Fibroblast of lung (primary cell): ENCODE results near the gene ZDHHC14. TPM values are rescaled to one million over a fixed set of nuclear protein-coding genes. Genes with fewer than 3 reads are reported as not detected.

Experiments used
- DNase-seq, 2 donors: peaks; one replicate each; pipeline versions ENCODE4 v3.0.0 to v3.0.0-alpha.2; 2010; ENCODE audit warnings: low read depth in 2 of 2
- H2AFZ ChIP-seq: 2 replicates; pipeline ENCODE4 v1.5.1; 2012; ENCODE audit warnings: low read length, control low read depth, inconsistent platforms
- H3K27ac ChIP-seq: 2 replicates; pipeline ENCODE4 v1.5.1; 2011; ENCODE audit warnings: low read length, control low read depth; ENCODE audit not compliant: insufficient read depth
- H3K27me3 ChIP-seq: 2 replicates; pipeline ENCODE4 v1.5.1; 2011; ENCODE audit warnings: mild to moderate bottlenecking, low read length; ENCODE audit not compliant: control insufficient read depth, insufficient read depth
- H3K36me3 ChIP-seq: 2 replicates; pipeline ENCODE4 v1.5.1; 2011; ENCODE audit warnings: low read length; ENCODE audit not compliant: control insufficient read depth, insufficient read depth
- H3K4me1 ChIP-seq: 2 replicates; pipeline ENCODE4 v1.5.1; 2011; ENCODE audit warnings: low read length; ENCODE audit not compliant: control insufficient read depth, insufficient read depth; ENCODE audit errors: extremely low read depth
- H3K4me2 ChIP-seq: 2 replicates; pipeline ENCODE4 v1.5.1; 2011; ENCODE audit warnings: low read length, control low read depth; ENCODE audit not compliant: insufficient read depth; ENCODE audit errors: extremely low read depth
- H3K4me3 ChIP-seq, 4 experiments: fragments of 200-600 bp in 1 of 4; sonication (generic) in 1 of 4; replicated peaks in 1 of 4; 2 replicates each; pipeline ENCODE4 v1.5.1; 2011 to 2016; ENCODE audit warnings: low read length in 4 of 4, low read depth in 3 of 4, mild to moderate bottlenecking in 3 of 4, control low read depth in 2 of 4, inconsistent platforms in 1 of 4, mixed read lengths in 1 of 4; ENCODE audit not compliant: insufficient read depth in 1 of 4; ENCODE audit errors: control extremely low read depth in 1 of 4
- H3K79me2 ChIP-seq: 2 replicates; pipeline ENCODE4 v1.5.1; 2012; ENCODE audit warnings: mild to moderate bottlenecking, low read length, inconsistent platforms; ENCODE audit not compliant: control insufficient read depth, insufficient read depth
- H3K9ac ChIP-seq: 2 replicates; pipeline ENCODE4 v1.5.1; 2011; ENCODE audit warnings: mild to moderate bottlenecking, low read length, control low read depth; ENCODE audit not compliant: insufficient read depth
- H3K9me3 ChIP-seq: 2 replicates; pipeline ENCODE4 v1.5.1; 2012; ENCODE audit warnings: low read depth, low read length; ENCODE audit not compliant: control insufficient read depth, insufficient read depth
- H4K20me1 ChIP-seq: 2 replicates; pipeline ENCODE4 v1.5.1; 2011; ENCODE audit warnings: low read length; ENCODE audit not compliant: control insufficient read depth, insufficient read depth; ENCODE audit errors: extremely low read depth
- CTCF ChIP-seq, 2 donors: IDR thresholded peaks in 1 of 2; conservative IDR thresholded peaks in 1 of 2; 1 replicate in 1 of 2; 2 replicates in 1 of 2; pipeline ENCODE4 v1.5.1; 2011 to 2012; ENCODE audit warnings: low read length in 2 of 2, control low read depth in 1 of 2, inconsistent platforms in 1 of 2, low read depth in 1 of 2, mild to moderate bottlenecking in 1 of 2
- EZH2 ChIP-seq: IDR thresholded peaks from 2 replicates; pipeline ENCODE4 v1.5.1; 2012; ENCODE audit warnings: low read length, control low read depth, mild to moderate bottlenecking; ENCODE audit errors: missing control alignments
- polyA plus RNA-seq, 2 donors: library from polyadenylated mRNA; depleted of rRNA in 1 of 2; stranded (reverse) in 1 of 2; unstranded in 1 of 2; fragments of >200 nt; gene quantifications; 2 replicates each; pipeline ENCODE4 v1.2.1, GENCODE V29; 2011 to 2012; ENCODE audit warnings: missing spikeins in 1 of 2
- total RNA-seq: library from RNA; depleted of rRNA; stranded (reverse); fragments of >200 nt; gene quantifications from 2 replicates; pipeline ENCODE4 v1.2.1, GENCODE V29; 2014

Gene ZDHHC14
- total and polyA plus RNA-seq, 2 donors (not counting 1 experiment from before 2014, with no cell fraction given) = 1.7 to 3.5 TPM

DNA sequence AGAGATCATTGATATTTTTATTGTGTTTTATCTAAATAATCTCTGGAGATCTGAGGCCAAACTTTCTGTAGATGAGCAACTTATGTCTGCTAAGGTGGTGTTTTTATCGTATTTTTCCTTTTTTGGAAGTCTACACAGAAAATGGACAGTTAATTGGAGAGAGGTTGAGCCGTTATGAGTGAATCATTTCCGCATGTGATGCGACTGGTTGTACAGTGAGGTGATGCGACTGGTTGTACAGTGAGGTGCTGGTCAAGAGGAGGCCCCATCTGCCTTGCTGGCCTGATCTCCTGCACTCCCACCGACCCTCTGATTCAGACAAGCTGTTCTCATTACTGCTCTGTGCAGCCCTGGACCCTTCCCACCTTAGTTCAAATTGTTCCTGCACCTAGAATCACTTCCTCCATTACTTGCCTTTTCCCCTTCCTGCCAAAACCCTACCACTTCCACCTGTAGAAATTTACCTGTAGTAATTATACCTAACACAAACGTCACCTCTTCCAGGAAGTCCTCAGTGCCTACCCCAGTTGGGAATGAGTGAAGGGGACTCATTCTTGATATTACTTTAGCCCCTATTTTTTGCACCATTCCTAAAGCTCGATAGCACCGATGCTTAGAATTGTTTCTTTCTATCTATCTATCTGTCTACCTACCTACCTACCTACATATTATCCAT is 100.3 kb downstream of the ZDHHC14 start:
- H3K9me3 ChIP-seq = no peaks in the 10 kb centered on the region

GRCh38 chr6:157481865-157482249 is 100.9 kb downstream of the ZDHHC14 start:
- H3K36me3 ChIP-seq = no peaks in the 10 kb centered on the region
- H3K4me2 ChIP-seq = no peak overlapping the region
- no peak overlapping the region for H3K9ac ChIP-seq
- H2AFZ ChIP-seq = no peak overlapping the region
- no peaks in the 10 kb centered on the region for H4K20me1 ChIP-seq
- no peak for DNase-seq
- H3K27ac ChIP-seq = no peak overlapping the region
- no peak overlapping the region for H3K4me3 ChIP-seq
- no peak for TF ChIP-seq EZH2
- no peak for TF ChIP-seq CTCF (conservative IDR thresholded peaks at IDR 0.05 in 1 of 2, IDR thresholded peaks at IDR 0.05 in 1 of 2; ENCODE audit: low read depth in 1 of 2, low read length in 2 of 2)
- H3K79me2 ChIP-seq = no peaks in the 10 kb centered on the region
- no peaks in the 10 kb centered on the region for H3K27me3 ChIP-seq
- H3K4me1 ChIP-seq = no peaks in the 10 kb centered on the region
- no peaks in the 10 kb centered on the region for H3K9me3 ChIP-seq

More for the DNA sequence above, 100.3 kb downstream of the ZDHHC14 start:
- Histone ChIP-seq H3K27ac (no peak overlapping the region), H3K9ac (no peak overlapping the region), H3K4me2 (no peak overlapping the region), H3K79me2 (no peaks in the 10 kb centered on the region), H3K4me3 (no peak overlapping the region), H3K27me3 (no peaks in the 10 kb centered on the region), H3K4me1 (no peaks in the 10 kb centered on the region), H4K20me1 (no peaks in the 10 kb centered on the region), H3K36me3 (no peaks in the 10 kb centered on the region), H2AFZ (no peak overlapping the region)
- TF ChIP-seq CTCF (conservative IDR thresholded peaks at IDR 0.05 in 1 of 2, IDR thresholded peaks at IDR 0.05 in 1 of 2; ENCODE audit: low read depth in 1 of 2, low read length in 2 of 2) = no peak
- TF ChIP-seq EZH2 = no peak
- no peak for DNase-seq

- no peak overlapping the region for H3K27ac ChIP-seq
- no peak overlapping the region for H3K4me3 ChIP-seq
- H3K9me3 ChIP-seq = no peaks in the 10 kb centered on the region
- H3K4me2 ChIP-seq = no peak overlapping the region
- no peaks in the 10 kb centered on the region for H4K20me1 ChIP-seq
- H3K27me3 ChIP-seq = no peaks in the 10 kb centered on the region
- no peaks in the 10 kb centered on the region for H3K79me2 ChIP-seq
- H3K9ac ChIP-seq = no peak overlapping the region
- DNase-seq = no peak
- H3K36me3 ChIP-seq = no peaks in the 10 kb centered on the region
- no peak overlapping the region for H2AFZ ChIP-seq
- no peak for TF ChIP-seq EZH2
- no peak for TF ChIP-seq CTCF (conservative IDR thresholded peaks at IDR 0.05 in 1 of 2, IDR thresholded peaks at IDR 0.05 in 1 of 2; ENCODE audit: low read depth in 1 of 2, low read length in 2 of 2)
- H3K4me1 ChIP-seq = no peaks in the 10 kb centered on the region
Measured at GRCh38 chr6:157483770-157484169, 102.8 kb downstream of the ZDHHC14 start.
